GM18858 (cell line): ENCODE results near the gene PMIS2.

ENCODE experiments used
- ATAC-seq: cut with Tn5 transposase; IDR thresholded peaks from one replicate; pipeline ENCODE4 v1.9.1; 2021; ENCODE audit not compliant: unreplicated experiment

Gene PMIS2

DNA sequence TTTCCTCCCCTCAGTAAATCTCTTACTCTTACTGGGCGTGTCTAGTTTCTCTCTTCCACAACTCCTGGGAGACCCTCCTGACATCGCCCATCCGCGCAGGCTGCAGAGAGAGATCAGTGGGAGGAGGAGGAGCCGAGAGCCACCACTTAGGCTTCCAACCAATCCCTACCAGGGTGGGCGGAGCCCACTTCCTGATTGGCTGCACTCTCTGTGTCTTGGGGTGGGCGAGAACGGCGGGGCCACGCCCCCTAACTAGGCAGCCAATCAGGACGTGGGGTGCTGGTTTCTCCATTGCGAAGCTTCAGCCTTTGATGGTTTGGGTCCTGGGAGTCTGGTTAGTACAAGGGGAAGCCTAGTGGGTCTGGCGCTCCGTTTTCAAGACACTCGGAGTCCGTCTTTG lies at the start of gene PMIS2:
TSS of gene PMIS2 (plus strand) at position 326 of the 400 bp plus-strand sequence. CDS start 87 bp downstream, outside the sequence.
- no peak for ATAC-seq

DNA sequence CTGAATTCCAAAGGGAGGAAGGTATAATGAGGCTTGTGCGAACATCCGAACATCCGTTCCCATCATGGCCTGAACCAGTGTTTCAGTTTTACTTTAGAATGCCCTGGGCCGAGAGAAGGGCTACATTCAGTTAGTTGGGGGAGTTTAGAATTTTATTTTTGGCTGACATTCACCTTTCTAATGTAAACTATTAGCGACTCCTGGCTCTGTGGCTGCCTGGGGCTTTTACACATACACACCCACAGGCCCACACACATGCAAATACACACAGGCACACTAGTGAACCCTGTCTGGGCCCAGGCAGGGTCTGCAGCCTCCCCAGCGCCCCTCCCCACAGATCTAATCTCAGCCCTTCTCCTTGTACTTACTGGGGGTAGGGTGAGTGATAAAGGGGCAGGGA lies 46.7 kb upstream of the PMIS2 start:
- ATAC-seq, result no peak

DNA sequence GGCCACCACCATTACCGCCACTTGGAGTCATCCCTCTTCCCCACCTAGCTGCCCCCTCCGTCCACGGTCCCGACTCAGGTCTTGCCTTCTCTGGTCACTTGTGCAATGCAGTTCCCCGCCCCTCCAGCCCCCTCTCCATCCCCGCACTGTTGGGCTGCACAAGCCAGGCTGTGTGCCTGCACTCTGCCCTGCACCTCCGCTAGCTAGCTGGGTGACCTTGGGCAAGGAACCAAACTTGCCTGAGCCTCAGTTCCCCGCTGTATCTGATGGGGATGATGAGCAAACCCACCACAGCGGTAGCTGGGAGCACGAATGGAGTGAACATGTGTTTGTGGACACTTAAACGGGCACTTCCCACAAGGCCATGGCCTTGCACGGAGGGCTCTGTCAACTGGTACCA lies 46.1 kb upstream of the PMIS2 start:
- ATAC-seq, result no peak

DNA sequence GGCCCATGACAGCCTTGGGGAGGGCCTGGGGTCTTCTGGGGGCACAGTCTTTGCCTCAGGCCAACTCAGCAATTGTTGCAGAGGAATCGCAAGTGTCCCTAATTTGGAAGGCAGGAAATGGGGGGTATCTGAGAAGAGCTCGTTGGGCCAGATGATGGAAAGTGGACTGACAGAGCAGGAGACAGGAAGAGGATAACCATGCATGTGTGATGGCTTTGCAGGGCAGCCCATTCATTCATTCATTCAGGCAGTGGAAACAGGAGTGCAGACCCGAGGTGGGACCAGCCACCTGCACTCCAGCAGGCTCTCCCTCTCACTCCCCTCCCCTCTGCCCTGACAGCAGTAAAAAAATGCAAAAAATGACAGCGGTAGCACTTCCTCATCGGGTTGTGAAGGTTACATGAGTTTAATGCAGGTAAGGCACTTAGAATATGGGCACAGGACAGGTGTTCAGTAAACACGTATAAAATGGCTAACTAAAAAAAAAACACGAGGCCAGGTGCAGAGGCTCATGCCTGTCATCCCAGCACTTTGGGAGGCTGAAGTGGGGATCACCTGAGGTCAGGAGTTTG lies 45.5 kb upstream of the PMIS2 start:
- no peak for ATAC-seq

DNA sequence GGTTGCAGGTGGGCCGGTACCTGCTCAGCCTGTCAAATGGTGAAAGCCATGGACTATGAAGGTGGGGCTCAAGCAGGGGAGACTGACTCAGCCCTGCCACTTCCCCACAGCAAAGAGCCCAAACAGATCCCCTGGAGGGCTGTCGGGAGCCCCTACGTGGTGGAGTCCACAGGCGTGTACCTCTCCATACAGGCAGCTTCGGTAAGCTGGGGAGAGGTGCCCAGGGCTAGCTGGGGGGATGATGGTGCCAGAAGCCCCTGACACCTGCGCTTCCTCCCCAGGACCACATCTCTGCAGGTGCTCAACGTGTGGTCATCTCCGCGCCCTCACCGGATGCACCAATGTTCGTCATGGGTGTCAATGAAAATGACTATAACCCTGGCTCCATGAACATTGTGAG lies 43.8 kb upstream of the PMIS2 start:
- no peak for ATAC-seq

DNA sequence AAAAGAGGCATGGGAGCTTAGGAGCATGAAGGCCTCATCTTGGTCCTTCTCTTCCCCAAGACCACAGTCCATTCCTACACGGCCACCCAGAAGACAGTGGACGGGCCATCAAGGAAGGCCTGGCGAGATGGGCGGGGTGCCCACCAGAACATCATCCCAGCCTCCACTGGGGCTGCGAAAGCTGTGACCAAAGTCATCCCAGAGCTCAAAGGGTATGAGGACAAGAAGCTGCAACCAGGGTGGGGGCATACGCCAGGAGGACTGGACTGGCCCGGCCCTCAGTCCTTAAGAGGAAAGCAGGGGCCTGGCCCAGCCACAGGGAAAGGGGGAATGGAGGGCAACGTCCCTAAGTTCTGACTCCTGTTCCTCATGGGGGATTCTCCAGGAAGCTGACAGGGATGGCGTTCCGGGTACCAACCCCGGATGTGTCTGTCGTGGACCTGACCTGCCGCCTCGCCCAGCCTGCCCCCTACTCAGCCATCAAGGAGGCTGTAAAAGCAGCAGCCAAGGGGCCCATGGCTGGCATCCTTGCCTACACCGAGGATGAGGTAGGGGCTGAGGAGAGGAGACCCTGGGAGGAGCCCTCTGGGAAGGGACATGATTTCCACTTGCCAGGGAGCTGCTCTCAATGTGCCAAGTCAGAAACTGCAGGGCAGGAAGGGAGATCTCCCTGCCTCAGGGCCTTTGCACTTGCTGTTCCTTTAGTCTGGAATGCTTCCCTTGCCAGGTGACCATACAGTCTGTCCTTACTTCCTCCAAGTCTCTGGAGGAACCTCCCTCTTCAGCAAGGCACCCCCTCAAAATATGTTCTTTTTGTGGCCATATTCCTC lies 42.5 kb upstream of the PMIS2 start:
- ATAC-seq, result no peak

DNA sequence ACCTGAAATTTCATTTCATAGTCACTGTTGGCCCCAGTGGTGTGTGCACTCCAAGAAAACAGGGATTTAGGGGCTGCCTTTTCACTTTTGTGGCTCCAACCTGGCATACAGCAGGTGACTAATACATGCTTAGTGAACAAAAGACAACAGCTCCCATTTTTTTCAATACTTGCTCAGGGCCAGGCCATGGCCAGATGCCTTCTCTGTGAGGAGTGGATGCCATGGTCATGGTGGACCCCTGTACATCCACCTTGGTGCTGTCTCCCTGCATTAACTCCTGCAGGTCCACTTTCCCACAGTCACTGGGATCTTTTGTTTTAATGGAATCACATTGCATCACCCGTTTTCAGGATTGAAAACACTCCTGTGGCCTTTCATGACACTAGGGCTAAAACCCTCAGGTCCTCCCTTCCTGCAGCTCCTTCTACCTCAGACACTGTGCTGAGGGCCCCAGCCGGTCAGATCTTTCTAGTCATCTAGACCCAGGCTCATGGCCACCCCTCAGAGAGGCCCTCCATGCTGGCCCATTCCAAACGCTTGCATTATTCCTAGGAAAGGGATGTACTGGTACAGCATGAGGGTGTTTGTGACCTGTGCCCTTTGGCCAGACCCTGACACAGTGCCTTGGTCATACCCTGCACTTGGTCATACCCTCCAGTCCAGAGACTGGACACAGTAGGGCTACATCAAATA lies 41.7 kb upstream of the PMIS2 start:
- ATAC-seq, result no peak

DNA sequence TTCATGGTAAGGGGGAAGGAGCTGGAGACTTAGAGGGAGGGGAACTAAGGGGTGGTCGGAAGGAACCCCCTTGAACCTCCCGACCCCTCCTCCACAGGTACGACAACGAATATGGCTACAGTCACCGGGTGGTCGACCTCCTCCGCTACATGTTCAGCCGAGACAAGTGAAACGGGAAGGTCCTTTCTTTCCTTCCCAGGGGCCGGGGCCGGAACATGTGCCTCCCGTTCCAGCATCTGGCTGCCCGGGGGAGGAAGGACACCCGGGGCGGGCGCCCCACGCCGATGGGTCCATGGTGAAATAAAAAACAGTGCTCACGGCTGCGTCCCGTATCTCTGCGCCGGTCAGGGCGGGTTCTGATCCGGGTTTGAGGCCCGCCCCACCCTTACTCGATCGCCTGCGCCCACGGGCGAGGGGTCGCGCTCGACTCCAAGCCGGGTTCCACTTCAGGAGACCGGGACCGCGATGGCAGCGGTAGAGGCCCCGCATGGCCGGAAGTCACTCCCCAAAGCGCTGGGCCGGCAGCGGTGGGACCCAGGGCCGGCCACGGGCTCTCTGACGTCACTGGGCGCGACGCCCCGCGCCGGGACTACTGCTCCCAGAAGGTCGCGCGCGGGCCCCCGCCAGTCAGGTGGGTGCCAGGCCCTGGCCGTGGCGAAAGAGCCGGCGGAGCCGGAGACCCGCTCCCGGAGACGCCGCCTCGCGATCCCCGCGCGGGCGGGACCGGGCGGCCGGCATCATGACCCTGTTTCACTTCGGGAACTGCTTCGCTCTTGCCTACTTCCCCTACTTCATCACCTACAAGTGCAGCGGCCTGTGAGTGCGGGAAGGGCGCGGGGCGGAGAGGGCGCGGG lies 40.7 kb upstream of the PMIS2 start, which contains the start of gene TMEM147:
TSS of gene TMEM147 (plus strand) at position 626 of the 854 bp plus-strand sequence. CDS start at position 740, 114 bp downstream.
- no peak for ATAC-seq

DNA sequence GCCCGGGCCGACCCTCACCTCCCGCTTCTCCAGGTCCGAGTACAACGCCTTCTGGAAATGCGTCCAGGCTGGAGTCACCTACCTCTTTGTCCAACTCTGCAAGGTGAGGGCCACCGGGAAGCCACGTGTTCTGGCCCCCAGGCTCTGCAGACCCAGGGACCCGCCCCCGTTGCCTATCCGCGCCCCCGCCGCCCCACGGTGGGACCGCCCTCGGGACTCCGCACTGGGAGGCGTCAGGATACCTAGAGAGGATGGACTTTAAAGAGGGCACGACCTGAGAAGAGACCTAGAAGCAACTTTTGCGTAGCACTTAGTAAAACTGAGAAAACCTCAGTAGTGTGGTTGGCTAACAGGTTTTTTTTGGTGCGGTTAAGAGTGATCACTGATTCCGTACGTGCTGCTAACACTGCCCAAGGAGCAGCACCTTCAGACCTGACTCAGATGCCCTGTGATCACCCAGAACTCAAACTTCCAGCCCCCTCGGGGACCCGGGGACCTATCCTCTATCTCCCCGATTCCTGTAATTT lies 40.1 kb upstream of the PMIS2 start:
- ATAC-seq, result no peak

DNA sequence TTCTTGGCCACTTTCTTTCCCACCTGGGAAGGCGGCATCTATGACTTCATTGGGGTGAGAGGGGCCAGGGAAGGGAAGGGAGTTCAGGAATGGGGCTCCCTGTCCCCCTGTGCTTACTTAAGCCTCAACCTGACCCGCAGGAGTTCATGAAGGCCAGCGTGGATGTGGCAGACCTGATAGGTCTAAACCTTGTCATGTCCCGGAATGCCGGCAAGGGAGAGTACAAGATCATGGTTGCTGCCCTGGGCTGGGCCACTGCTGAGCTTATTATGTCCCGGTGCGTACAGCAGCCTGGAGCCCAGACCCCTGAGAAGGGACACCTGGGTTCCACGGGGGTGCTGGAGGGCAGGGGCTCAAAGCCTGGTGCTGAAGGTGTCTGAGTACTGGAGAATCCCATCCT lies 39.4 kb upstream of the PMIS2 start:
- no peak for ATAC-seq

DNA sequence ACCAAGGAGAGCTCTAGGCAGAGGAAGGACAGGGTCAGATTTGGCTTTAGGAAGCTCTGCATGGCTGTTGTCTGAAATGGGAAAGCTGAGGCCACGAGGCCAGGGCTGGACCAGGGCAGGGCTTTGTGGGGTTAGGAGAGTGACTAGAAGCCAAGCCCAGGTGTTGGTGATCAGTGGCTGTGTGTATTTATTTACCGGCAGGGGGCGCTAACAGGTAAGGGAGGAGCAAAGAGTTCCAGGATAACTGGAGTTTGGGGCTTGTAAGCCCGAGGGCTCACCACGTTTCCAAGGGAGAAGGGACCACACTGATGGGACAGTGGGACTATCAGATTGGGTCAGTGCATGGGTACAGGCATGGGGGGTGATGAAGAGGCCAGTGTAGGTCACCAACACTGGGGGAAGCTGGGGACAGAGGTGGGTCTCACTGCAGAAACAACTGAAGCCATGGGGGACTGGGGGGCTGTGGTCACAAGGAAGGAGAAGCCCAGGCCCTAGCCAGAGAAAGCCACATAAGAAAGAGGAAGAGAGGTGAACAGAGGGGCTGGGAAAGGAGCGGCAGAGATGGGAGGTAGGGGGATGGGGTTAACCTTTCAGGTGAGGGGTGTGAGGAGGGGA lies 36.7 kb upstream of the PMIS2 start:
- no peak for ATAC-seq

DNA sequence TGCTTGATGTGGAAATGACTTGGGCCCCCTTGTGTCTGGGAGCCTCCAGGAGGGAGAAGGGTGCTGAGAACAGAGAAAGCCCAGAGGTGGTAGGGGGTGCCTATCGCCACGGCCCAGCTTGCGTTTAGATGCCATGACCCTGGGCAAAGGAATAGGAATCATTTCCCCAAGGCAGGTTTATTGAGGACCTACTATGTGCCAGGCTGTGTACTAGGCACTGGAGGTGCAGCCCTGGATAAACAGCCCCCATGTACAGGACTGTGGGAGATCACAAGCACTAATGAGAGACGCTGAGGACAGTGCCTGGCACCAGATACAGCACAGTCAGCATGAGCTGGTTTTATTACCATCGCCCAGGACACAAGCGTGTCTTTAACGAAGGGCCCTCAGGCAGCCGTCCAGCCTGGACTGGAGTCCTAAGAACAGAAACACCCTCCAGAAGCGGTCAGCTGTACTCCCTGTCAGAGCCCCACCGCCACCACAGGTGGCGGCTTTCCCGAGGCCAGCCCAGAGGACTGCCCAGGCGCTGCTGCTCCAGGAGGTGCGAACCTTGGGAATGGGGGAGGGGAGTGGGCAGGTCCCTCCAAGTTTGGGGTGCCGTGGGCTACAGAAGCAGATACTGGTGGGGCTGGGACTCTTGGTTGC lies 36.0 kb upstream of the PMIS2 start:
- no peak for ATAC-seq

DNA sequence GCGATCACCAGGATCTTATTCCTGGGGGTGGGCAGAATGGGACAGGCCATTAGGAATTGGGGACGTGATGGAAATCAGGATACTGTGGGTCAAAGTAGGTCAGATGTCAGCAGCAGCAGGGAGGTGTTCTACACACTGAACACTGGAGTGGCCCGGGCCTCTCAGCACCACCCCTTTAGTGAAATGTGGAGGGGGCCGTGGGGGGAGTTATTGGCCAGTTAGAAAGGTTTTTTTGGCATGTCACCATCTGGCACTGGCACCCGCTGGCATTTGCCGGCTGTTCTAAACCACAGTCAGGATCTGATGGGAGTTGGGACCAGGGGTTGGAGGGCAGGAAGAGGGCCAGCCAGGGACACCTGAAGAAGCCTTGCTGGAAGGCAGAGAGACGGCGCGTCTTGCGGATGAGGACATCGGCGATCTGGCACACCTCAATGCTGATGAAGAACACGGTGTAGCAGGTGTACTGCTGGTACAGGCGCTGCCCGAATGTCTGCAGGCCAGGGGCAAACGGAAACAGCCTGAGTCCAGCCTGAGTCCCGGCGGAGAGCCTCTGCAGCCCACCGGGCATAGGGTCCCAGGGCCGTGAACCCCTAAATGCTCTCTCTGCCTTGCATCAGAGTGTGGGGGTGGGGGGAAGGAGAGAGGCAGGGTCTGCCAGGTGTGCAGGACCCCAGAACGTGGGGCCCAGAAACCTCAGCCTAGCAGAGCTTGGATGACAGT lies 34.7 kb upstream of the PMIS2 start:
- no peak for ATAC-seq

DNA sequence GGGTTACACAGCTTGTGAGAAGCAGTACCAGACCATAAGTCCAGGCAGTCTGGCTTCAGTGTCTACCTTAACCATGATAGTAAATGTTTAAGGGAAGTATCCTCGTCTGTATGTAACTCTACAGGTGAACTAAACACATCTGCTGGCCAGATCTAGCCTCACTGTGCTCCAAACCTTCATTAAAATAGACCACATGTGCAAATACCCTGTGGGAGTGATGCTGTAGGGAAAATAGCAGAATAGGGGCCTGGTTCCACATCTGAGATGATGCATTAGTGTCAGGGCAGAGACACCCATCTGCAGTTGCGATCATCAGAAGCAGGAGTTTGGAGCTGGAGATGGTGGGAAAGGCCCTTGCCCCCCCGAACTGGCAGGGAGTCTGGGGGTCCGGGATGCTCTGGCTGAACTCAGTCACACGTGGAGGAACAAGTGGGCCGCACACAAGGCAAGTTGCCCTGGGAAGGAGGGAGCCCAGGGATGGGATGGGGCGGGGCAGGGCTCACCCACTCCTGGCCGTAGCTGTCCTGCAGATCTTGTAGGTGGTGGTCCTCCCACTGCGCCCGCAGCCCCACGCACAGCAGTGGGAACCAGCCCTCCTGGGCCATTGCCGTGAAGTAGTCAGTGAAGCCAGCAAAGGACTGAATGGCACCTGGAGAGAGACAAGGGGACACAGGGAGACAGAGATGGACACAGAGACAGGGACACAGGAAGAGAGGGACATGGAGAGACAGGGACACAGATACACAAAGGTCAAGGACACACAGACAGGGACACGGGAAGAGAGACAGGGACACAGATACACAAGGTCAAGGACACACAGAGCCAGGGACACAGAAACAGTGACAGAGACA lies 33.2 kb upstream of the PMIS2 start:
- ATAC-seq, result no peak

DNA sequence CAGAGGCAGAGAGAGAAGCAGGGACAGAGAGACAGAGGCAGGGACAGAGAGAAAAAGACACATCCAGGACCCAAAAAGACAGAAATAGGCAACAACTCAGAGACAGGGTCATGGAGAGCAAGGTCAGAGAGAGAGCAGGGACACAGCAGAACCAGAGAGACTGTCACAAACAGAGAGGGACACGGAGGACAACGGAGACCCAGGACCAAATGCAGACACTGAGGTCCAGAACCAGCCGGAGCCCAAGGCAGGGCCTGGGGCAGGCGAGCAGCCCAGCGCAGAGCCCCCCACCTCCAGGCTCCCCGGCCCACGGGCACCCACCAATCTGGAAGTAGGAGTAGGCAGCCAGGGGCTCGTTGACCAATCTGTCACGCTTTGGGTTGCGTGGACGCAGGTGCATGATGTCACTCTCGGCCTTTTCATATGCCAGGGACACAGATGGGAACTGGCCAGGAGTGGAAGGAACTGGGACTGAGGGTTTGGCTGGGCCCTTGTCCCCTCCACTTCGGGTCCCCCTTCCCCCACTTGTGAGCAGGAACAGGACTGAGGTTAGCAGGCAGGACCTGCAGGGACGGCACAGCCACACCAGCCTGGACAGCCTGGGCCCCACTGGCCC lies 32.5 kb upstream of the PMIS2 start:
- no peak for ATAC-seq

DNA sequence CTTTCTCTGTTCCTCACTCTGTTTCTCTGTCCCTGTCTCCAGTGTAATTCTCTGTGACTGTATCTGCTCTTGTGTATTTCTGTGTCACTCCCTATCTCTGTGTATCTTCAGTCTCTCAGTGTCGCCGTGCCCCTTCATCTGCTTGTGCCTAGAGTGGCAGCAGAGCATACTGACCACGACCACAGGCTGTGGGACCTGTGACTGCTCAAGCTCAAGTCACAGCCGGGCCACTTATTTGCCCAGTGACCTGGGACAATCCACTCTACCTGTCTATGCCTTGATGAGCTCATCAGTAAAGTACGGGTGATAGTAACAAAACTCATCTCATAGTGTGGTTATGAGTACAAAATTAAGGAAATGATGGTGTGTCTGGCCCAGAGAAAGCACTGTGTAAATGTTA lies 31.9 kb upstream of the PMIS2 start:
- no peak for ATAC-seq

DNA sequence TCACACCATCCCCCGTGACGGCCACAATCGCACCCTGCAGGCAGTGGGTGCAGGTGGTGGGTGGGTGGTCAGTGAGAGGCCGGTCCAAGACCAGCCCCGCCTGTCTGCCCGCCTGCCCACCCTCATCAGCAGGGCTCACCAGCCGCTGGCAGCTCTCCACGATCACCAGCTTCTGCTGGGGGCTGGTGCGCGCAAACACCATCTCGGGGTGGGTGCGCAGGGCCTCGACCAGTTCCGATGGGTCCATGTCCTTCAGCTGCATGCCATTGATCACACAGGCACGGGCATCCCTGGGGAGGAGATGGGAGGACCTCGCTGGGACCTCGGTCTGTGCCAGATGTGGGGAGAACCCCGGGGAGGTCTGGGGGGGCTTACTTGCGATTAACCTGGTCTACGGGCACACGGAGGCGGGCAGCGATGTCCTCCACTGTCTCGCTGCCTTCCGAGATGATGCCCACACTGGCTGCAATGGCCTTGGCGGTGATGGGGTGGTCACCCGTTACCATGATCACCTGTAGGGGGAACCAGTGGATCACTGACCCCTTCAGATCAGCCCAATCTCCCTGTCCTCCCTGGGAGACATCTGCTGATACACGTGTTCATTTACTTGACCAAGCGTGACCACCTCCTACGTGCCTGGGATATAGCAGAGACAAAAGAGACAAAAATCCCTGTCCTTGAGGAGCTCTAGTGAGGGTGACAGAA lies 30.5 kb upstream of the PMIS2 start:
- no peak for ATAC-seq
